Caco-2 (cell line): ENCODE measurements around the gene CCDC91. TPM values are rescaled to one million over a fixed set of nuclear protein-coding genes. Genes with fewer than 3 reads are reported as not detected.

Experiments
- BruUV-seq: library from RNA; stranded (reverse); fragments of 400-500 nt; replicated peaks from 2 replicates; lab custom pipeline; 2021; lab: Mats Ljungman, UMichigan
- CTCF ChIA-PET: fragments of 300-600 bp; sonication (Branson Sonifier 250); formaldehyde crosslinking; loops from one replicate; lab custom pipeline; 2022; ENCODE audit warnings: antibody characterized with exemption; lab: Charles Lee
- POLR2A ChIA-PET: fragments of 300-600 bp; sonication (Branson Sonifier 250); formaldehyde crosslinking; loops from one replicate; lab custom pipeline; 2022; ENCODE audit warnings: antibody characterized with exemption; lab: Charles Lee
- DNase-seq, 2 experiments: peaks; one replicate each; pipeline versions ENCODE4 v3.0.0 to v3.0.0-alpha.2; 2020 to 2022
- H3K27me3 ChIP-seq: replicated peaks from 2 replicates; pipeline ENCODE4 v1.6.0; 2011; ENCODE audit warnings: low read length; ENCODE audit not compliant: control insufficient read depth, insufficient read depth
- H3K36me3 ChIP-seq: 2 replicates; pipeline ENCODE4 v1.5.1; 2011; ENCODE audit warnings: low read length; ENCODE audit not compliant: control insufficient read depth, insufficient read depth
- H3K4me1 ChIP-seq: fragments of 250-450 bp; sonication (Bioruptor Pico); 2 replicates; pipeline ENCODE4 v1.5.1; 2020; ENCODE audit warnings: mild to moderate bottlenecking
- H3K4me3 ChIP-seq: 2 replicates; pipeline ENCODE4 v1.5.1; 2011; ENCODE audit warnings: low read depth, mild to moderate bottlenecking, control low read depth, low read length
- H3K9me3 ChIP-seq: fragments of 250-450 bp; sonication (Bioruptor Pico); 2 replicates; pipeline ENCODE4 v1.5.1; 2020; ENCODE audit warnings: mild to moderate bottlenecking, moderate library complexity
- H3K27ac Mint-ChIP-seq: one replicate; pipeline ENCODE4 v1.8.0; 2022; ENCODE audit warnings: mixed read lengths; ENCODE audit not compliant: unreplicated experiment
- H3K27me3 Mint-ChIP-seq: one replicate; pipeline ENCODE4 v1.8.0; 2022; ENCODE audit warnings: mixed read lengths; ENCODE audit not compliant: insufficient read depth, unreplicated experiment
- H3K36me3 Mint-ChIP-seq: one replicate; pipeline ENCODE4 v1.8.0; 2022; ENCODE audit warnings: mild to moderate bottlenecking, mixed read lengths; ENCODE audit not compliant: insufficient read depth, unreplicated experiment
- H3K4me1 Mint-ChIP-seq: one replicate; pipeline ENCODE4 v1.8.0; 2022; ENCODE audit warnings: low read depth, mixed read lengths; ENCODE audit not compliant: unreplicated experiment
- H3K4me3 Mint-ChIP-seq: one replicate; pipeline ENCODE4 v1.8.0; 2022; ENCODE audit warnings: mild to moderate bottlenecking, moderate library complexity, mixed read lengths; ENCODE audit not compliant: unreplicated experiment
- H3K9me3 Mint-ChIP-seq: one replicate; pipeline ENCODE4 v1.8.0; 2022; ENCODE audit warnings: mixed read lengths; ENCODE audit not compliant: unreplicated experiment
- intact Hi-C: fragments of 100-400 bp; cut with micrococcal nuclease; formaldehyde crosslinking; loops from one replicate; pipeline ENCODE4 v1.10.0; 2022; ENCODE audit not compliant: unreplicated experiment
- total RNA-seq: library from RNA; stranded (reverse); gene quantifications from 2 replicates; pipeline ENCODE4 v1.2.3, GENCODE V29; 2022
- TF ChIP-seq, protein P1 (sequence below), 2 experiments: fragments of 200-600 bp in 1 of 2; IDR thresholded peaks; 1 replicate in 1 of 2; 2 replicates in 1 of 2; pipeline versions ENCODE4 v1.5.1 to v1.8.0; 2011 to 2022; ENCODE audit warnings: antibody characterized with exemption in 1 of 2, control low read depth in 1 of 2, inconsistent platforms in 1 of 2, low read depth in 1 of 2, low read length in 1 of 2, mild to moderate bottlenecking in 1 of 2, moderate library complexity in 1 of 2; ENCODE audit not compliant: insufficient read depth in 1 of 2, severe bottlenecking in 1 of 2, unreplicated experiment in 1 of 2

CCDC91 gene
- total RNA-seq, 1 experiment from 2014 or later: 21.6 TPM

DNA sequence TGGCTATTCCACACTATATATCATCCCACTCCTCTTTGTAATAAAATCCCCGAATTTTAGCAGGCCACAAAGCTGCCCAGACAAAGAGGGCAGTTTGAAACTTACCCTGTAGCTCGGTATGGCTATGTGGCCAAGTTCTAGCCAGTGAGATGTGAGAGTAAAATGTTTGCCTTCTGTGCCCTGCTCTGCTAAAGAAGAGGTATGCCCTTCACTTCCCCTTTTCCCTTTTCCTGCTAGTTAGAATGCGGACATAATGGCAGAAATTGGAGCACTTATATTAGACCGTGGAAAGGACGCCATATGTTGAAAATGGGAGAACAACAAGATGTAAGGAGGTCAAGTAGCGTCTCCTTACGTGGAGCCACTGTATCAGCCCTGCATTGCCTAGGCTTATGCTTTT, 11.5 kb upstream of the CCDC91 start:
- no TSS peak for BruUV-seq
- intact Hi-C loops: no loop called here
- ChIA-PET POLR2A (no interaction called here), CTCF (no interaction called here)
- Mint-ChIP-seq H3K27me3 (peaks cover 2% of the 10 kb centered on the region), H3K4me3 (no peak overlapping the region), H3K27ac (no peak overlapping the region), H3K9me3 (no peaks in the 10 kb centered on the region), H3K4me1 (no peaks in the 10 kb centered on the region), H3K36me3 (no peaks in the 10 kb centered on the region)
- no peaks in the 10 kb centered on the region for H3K4me1 ChIP-seq
- TF ChIP-seq, protein P1, sequence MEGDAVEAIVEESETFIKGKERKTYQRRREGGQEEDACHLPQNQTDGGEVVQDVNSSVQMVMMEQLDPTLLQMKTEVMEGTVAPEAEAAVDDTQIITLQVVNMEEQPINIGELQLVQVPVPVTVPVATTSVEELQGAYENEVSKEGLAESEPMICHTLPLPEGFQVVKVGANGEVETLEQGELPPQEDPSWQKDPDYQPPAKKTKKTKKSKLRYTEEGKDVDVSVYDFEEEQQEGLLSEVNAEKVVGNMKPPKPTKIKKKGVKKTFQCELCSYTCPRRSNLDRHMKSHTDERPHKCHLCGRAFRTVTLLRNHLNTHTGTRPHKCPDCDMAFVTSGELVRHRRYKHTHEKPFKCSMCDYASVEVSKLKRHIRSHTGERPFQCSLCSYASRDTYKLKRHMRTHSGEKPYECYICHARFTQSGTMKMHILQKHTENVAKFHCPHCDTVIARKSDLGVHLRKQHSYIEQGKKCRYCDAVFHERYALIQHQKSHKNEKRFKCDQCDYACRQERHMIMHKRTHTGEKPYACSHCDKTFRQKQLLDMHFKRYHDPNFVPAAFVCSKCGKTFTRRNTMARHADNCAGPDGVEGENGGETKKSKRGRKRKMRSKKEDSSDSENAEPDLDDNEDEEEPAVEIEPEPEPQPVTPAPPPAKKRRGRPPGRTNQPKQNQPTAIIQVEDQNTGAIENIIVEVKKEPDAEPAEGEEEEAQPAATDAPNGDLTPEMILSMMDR (IDR thresholded peaks at IDR 0.05; ENCODE audit: insufficient read depth in 1 of 2, low read depth in 1 of 2, low read length in 1 of 2, severe bottlenecking in 1 of 2, unreplicated experiment in 1 of 2): no peak
- H3K36me3 ChIP-seq: no peaks in the 10 kb centered on the region
- no peaks in the 10 kb centered on the region for H3K27me3 ChIP-seq
- DNase-seq: no peak
- no peak overlapping the region for H3K4me3 ChIP-seq
- no peaks in the 10 kb centered on the region; the same call in 1 of the 2 replicates for H3K9me3 ChIP-seq

DNA sequence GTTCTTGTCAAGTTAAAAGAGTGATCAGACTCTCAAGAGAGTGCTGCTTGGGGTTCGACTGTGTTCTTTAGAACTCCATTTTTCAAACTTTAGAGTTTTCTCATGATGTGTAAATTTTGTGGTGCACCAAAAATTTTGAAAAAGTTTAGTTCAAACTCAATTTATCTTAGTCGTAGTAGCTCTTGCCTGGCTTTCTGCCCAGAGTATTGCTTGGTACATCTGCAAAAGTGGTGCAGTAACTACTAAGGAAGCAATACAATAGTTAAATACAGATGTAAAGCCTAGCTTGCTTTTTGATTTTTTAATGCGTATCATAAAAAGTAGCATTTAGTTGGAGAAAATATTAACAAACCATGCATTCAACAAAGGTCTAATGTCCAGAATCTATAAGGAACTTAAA, 9.5 kb upstream of the CCDC91 start:
- H3K36me3 ChIP-seq: no peaks in the 10 kb centered on the region
- no peaks in the 10 kb centered on the region; the same call in 1 of the 2 replicates for H3K9me3 ChIP-seq
- Mint-ChIP-seq H3K36me3 (no peaks in the 10 kb centered on the region), H3K4me1 (no peaks in the 10 kb centered on the region), H3K4me3 (no peak overlapping the region), H3K27me3 (peaks cover 2% of the 10 kb centered on the region), H3K27ac (no peak overlapping the region), H3K9me3 (no peaks in the 10 kb centered on the region)
- ChIA-PET CTCF (no interaction called here), POLR2A (no interaction called here)
- DNase-seq: no peak
- no peak overlapping the region for H3K4me3 ChIP-seq
- H3K27me3 ChIP-seq: no peaks in the 10 kb centered on the region
- intact Hi-C loops: no loop called here
- TF ChIP-seq, protein P1 (IDR thresholded peaks at IDR 0.05; ENCODE audit: insufficient read depth in 1 of 2, low read depth in 1 of 2, low read length in 1 of 2, severe bottlenecking in 1 of 2, unreplicated experiment in 1 of 2): no peak
- no TSS peak for BruUV-seq
- no peaks in the 10 kb centered on the region for H3K4me1 ChIP-seq

DNA sequence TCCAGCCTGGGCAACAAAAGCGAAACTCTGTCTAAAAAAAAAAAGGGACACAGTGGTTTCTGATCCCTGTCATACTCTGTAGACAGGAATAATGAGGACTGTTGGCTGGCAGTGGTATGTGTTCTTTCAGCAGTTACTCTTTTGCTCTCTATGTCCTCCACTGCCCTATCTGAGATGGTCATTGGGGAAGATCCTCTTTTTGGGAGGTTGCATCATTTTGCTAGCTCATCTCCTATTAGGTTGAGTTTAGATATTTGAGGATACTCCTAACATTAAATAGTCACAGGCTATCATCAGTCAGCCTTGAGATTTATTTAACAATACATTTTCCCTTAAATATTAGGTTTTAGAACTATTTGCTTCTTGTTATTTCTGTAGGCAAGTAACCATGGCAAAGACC, 5.9 kb upstream of the CCDC91 start:
- ChIA-PET POLR2A (no interaction called here), CTCF (no interaction called here)
- TF ChIP-seq, protein P1 (IDR thresholded peaks at IDR 0.05; ENCODE audit: insufficient read depth in 1 of 2, low read depth in 1 of 2, low read length in 1 of 2, severe bottlenecking in 1 of 2, unreplicated experiment in 1 of 2): no peak

More for the DNA sequence above, 5.9 kb upstream of the CCDC91 start:
- no peak overlapping the region for H3K27ac Mint-ChIP-seq
- H3K4me3 ChIP-seq: no peak overlapping the region
- BruUV-seq: no TSS peak
- H3K27me3 Mint-ChIP-seq: peaks cover 6% of the 10 kb centered on the region
- no peaks in the 10 kb centered on the region for H3K27me3 ChIP-seq
- DNase-seq: no peak
- intact Hi-C loops: no loop called here
- H3K36me3 ChIP-seq: no peaks in the 10 kb centered on the region
- H3K9me3 Mint-ChIP-seq: peaks cover 20% of the 10 kb centered on the region
- H3K4me1 Mint-ChIP-seq: no peaks in the 10 kb centered on the region
- no peak overlapping the region for H3K4me3 Mint-ChIP-seq
- no peaks in the 10 kb centered on the region for H3K4me1 ChIP-seq
- H3K9me3 ChIP-seq: no peaks in the 10 kb centered on the region; the same call in 1 of the 2 replicates
- no peaks in the 10 kb centered on the region for H3K36me3 Mint-ChIP-seq
